Mesothelial cell of epicardium (in vitro differentiated cells): ENCODE measurements around the gene PLA2G2C. TPM values are rescaled to one million over a fixed set of nuclear protein-coding genes. Genes with fewer than 3 reads are reported as not detected.

Source experiments
- DNase-seq, 2 experiments: peaks; one replicate each; pipeline ENCODE4 v3.0.0; 2021; ENCODE audit warnings: low spot score in 2 of 2; ENCODE audit not compliant: unreplicated experiment in 2 of 2
- H3K27ac Mint-ChIP-seq: 2 replicates; pipeline ENCODE4 v1.8.0; 2021; ENCODE audit warnings: mixed read lengths
- H3K27me3 Mint-ChIP-seq: 2 replicates; pipeline ENCODE4 v1.8.0; 2021; ENCODE audit warnings: low read depth, mixed read lengths
- H3K36me3 Mint-ChIP-seq: 2 replicates; pipeline ENCODE4 v1.8.0; 2021; ENCODE audit warnings: mixed read lengths
- H3K4me1 Mint-ChIP-seq: 2 replicates; pipeline ENCODE4 v1.8.0; 2021; ENCODE audit warnings: mixed read lengths
- H3K4me3 Mint-ChIP-seq: 2 replicates; pipeline ENCODE4 v1.8.0; 2021; ENCODE audit warnings: mild to moderate bottlenecking, moderate library complexity, mixed read lengths
- H3K9me3 Mint-ChIP-seq: 2 replicates; pipeline ENCODE4 v1.8.0; 2021; ENCODE audit warnings: mixed read lengths
- total RNA-seq: library from RNA; stranded (reverse); gene quantifications from 3 replicates; pipeline ENCODE4 v1.2.1, GENCODE V29; 2021
- TF ChIP-seq, protein P1 (sequence below): fragments of 200-600 bp; sonication (generic); IDR thresholded peaks from one replicate; pipeline ENCODE4 v1.5.0; 2021; ENCODE audit warnings: antibody characterized with exemption; ENCODE audit not compliant: unreplicated experiment

PLA2G2C gene
- total RNA-seq, 1 donor from 2014 or later: 0.40 TPM

DNA sequence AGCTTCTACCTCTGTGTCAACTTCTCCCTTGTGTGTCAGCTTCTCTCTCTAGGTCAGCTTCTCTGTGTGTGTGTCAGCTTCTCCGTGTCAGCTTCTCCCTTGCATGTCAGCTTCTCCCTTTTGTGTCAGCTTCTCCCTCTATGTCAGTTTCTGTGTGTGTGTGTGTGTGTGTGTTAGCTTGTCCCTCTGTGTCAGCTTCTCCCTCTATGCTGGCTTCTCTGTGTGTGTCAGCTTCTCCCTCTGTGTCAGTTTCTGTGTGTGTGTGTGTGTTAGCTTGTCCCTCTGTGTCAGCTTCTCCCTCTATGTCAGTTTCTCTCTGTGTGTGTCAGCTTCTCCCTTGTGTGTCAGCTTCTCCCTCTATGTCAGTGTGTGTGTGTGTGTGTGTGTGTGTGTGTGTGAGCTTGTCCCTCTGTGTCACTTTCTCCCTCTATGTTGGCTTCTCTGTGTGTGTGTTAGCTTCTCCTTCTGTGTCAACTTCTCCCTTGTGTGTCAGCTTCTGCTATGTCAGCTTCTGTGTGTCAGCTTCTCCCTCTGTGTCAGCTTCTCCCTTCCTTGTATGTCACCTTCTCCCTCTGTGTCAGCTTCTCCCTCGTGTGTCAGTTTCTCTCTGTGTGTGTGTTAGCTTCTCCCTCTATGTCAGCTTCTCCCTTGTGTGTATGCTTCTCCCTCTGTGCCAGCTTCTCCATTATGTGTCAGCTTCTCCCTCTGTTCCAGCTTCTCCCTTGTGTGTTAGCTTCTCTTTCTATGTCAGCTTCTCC, 6.8 kb downstream of the PLA2G2C start:
- peaks cover 4% of the 10 kb centered on the region for H3K9me3 Mint-ChIP-seq
- H3K36me3 Mint-ChIP-seq: no peaks in the 10 kb centered on the region
- peaks cover 14% of the 10 kb centered on the region for H3K4me1 Mint-ChIP-seq
- H3K27ac Mint-ChIP-seq: no peak overlapping the region
- H3K4me3 Mint-ChIP-seq: no peak overlapping the region
- TF ChIP-seq, protein P1, sequence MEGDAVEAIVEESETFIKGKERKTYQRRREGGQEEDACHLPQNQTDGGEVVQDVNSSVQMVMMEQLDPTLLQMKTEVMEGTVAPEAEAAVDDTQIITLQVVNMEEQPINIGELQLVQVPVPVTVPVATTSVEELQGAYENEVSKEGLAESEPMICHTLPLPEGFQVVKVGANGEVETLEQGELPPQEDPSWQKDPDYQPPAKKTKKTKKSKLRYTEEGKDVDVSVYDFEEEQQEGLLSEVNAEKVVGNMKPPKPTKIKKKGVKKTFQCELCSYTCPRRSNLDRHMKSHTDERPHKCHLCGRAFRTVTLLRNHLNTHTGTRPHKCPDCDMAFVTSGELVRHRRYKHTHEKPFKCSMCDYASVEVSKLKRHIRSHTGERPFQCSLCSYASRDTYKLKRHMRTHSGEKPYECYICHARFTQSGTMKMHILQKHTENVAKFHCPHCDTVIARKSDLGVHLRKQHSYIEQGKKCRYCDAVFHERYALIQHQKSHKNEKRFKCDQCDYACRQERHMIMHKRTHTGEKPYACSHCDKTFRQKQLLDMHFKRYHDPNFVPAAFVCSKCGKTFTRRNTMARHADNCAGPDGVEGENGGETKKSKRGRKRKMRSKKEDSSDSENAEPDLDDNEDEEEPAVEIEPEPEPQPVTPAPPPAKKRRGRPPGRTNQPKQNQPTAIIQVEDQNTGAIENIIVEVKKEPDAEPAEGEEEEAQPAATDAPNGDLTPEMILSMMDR: no peak
- DNase-seq: no peak
- peaks cover 13% of the 10 kb centered on the region for H3K27me3 Mint-ChIP-seq

DNA sequence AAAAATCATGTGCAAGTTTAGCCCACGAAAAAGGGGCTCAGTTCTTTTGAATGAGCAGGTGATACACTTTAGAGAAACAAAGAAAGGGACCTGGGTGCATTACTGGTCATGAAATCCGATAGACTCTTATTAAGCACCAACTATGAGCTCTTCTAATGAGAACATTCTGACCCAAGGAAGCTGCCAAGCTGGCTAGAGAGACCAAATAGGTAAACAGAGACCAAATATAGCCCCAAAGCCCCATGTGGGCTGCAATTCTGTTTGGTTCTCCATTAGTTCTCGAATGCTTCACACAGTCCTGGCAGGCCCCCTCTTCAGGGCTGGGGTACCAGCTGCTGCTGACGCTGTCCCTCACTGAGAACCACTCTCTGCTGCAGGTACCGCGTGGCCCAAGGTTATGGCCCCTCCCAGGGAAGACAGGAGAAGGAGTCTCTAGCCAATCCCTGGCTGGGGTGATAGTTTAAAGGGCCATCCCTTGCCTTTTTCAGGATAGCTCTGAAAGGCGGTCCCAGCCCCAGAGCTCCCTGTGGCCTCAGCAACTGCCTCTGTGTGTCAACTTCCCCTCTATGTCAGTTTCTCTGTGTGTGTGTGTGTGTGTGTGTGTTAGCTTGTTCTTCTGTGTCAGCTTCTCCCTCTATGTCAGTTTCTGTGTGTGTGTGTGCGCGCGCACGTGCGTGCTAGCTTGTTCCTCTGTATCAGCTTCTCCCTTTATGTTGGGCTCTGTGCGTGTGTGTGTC, 7.5 kb downstream of the PLA2G2C start:
- TF ChIP-seq, protein P1: no peak
- Mint-ChIP-seq H3K4me3 (no peak overlapping the region), H3K27ac (no peak overlapping the region), H3K27me3 (peaks cover 11% of the 10 kb centered on the region), H3K9me3 (peaks cover 4% of the 10 kb centered on the region), H3K4me1 (peaks cover 11% of the 10 kb centered on the region), H3K36me3 (no peaks in the 10 kb centered on the region)
- DNase-seq: no peak

DNA sequence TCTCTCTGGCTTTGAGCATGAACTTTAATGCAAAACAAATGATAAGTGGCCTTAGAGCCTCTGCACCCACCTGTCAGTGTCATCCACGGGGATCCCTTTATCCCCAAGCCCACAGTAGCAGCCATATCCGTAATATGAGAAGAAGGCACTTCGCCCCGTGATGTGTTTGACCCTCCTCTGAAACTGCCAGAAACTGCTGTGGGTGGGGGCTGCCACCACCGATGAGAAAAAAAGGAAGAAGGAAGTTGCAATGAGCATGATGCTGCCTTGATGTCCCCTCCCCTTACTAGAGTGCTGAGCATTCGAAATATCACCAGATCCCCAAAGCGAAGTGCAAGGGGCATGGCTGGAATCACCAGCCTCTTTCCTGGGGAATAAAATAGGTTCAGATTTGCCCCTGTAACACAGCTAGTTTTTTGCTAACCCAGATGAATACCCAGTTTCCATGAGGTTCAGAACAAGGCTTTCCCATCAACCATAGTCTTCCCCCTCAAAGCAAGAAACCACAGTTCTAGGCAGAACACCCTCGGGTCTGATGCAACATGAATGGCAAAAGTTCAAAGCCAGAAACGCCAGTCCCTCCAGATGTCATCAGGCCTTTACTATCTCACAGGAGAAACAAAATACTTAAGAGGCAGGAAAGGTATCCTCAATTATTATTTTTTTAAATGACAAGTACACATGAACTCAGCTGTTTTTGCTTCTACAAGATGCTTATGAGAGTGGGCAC, 11.2 kb downstream of the PLA2G2C start:
- Mint-ChIP-seq H3K4me1 (peaks cover 9% of the 10 kb centered on the region), H3K27me3 (peaks cover 11% of the 10 kb centered on the region), H3K27ac (no peak overlapping the region), H3K36me3 (no peaks in the 10 kb centered on the region), H3K9me3 (peaks cover 3% of the 10 kb centered on the region), H3K4me3 (no peak overlapping the region)
- TF ChIP-seq, protein P1: no peak
- no peak for DNase-seq

DNA sequence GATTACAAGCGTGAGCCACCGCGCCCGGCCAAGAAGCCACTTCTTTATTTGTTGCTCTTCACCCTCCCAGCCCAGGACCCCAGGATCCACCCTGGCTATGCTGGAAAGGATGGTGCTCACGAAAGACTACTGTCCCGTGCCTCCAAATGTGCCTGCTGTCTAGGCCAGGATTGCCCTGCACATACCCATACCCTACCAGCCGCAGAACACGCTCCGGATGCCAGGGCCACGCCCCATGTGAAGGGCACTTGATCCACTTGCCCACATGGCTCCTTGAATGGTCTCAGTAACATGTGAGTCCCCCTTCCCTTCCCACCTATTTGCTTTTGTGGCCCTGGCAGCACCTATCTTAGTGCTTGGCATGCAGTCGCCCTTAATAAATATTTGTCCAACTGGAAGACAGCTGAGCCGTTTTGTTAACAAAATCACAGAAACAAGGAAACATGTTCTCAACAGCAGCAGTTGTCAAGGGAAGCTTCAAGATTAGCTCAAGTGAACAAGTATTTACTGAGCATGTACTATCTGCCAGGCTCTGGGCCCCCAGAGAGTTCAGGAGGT, 14.2 kb downstream of the PLA2G2C start:
- Mint-ChIP-seq H3K9me3 (no peaks in the 10 kb centered on the region), H3K36me3 (no peaks in the 10 kb centered on the region), H3K27me3 (peaks cover 6% of the 10 kb centered on the region), H3K4me1 (peaks cover 11% of the 10 kb centered on the region), H3K27ac (no peak overlapping the region), H3K4me3 (no peak overlapping the region)
- TF ChIP-seq, protein P1: no peak
- no peak for DNase-seq

DNA sequence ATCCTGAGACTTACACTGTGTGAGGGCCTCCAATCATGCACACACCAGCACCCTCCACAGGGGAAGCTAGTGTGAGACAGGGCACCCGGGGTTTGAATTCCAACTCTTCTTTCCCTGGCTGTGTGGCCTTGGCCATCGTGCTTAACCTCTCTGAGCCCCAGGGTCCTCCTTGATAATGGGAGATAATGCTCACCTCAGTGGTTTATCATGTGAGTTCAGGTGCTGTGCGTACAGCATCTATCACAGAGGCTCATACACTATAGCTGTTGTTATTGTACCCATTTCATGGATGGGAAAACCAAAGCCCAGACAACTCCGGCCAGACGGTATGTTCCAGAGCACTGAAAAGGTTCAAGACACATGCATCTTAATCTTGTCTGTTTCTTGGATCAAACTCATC, 16.4 kb downstream of the PLA2G2C start:
- Mint-ChIP-seq H3K9me3 (peaks cover 4% of the 10 kb centered on the region), H3K4me1 (peaks cover 10% of the 10 kb centered on the region), H3K4me3 (no peak overlapping the region), H3K27ac (no peak overlapping the region), H3K27me3 (peaks cover 13% of the 10 kb centered on the region), H3K36me3 (no peaks in the 10 kb centered on the region)
- no peak for DNase-seq
- TF ChIP-seq, protein P1: no peak
